Testis (tissue), 3 donors: Measurements from ENCODE around the gene TMEM14B. TPM values are rescaled to one million over a fixed set of nuclear protein-coding genes. Genes with fewer than 3 reads are reported as not detected.

ENCODE experiments used
- DNase-seq: peaks from one replicate; pipeline ENCODE4 v3.0.0-alpha.2; 2019
- H3K27ac ChIP-seq, 2 donors: fragments of 200-600 bp; sonication (generic); one replicate each; pipeline ENCODE4 v1.5.1; 2019
- H3K27me3 ChIP-seq: fragments of 200-600 bp; sonication (generic); one replicate; pipeline ENCODE4 v1.5.1; 2019
- H3K36me3 ChIP-seq: fragments of 200-600 bp; sonication (generic); one replicate; pipeline ENCODE4 v1.5.1; 2017; ENCODE audit warnings: low read depth; ENCODE audit errors: missing control alignments
- H3K4me1 ChIP-seq: fragments of 200-600 bp; sonication (generic); one replicate; pipeline ENCODE4 v1.5.1; 2019
- H3K4me3 ChIP-seq, 2 donors: fragments of 200-600 bp; sonication (generic); one replicate each; pipeline ENCODE4 v1.5.1; 2017 to 2019
- H3K9me3 ChIP-seq: fragments of 200-600 bp; sonication (generic); one replicate; pipeline ENCODE4 v1.5.1; 2017
- CTCF ChIP-seq, 3 experiments: fragments of 450-650 bp in 2 of 3; fragments of 200-600 bp in 1 of 3; sonication (generic) in 1 of 3; IDR thresholded peaks; one replicate each; pipeline ENCODE4 v1.5.1; 2016 to 2019; ENCODE audit warnings: antibody characterized with exemption in 3 of 3, mild to moderate bottlenecking in 2 of 3, moderate library complexity in 1 of 3
- POLR2A ChIP-seq: fragments of 450-650 bp; IDR thresholded peaks from one replicate; pipeline ENCODE4 v1.6.1; 2017; ENCODE audit warnings: antibody characterized with exemption, mild to moderate bottlenecking, moderate library complexity
- WGBS, 2 donors: methylation state at CpG; one replicate each; pipeline ENCODE4 v1.1.5; 2018; 5-methylcytosine and 5-hydroxymethylcytosine counted together
- intact Hi-C: fragments of 100-400 bp; cut with DNase I; formaldehyde crosslinking; loops from one replicate; pipeline ENCODE4 v1.15.1; 2023; ENCODE audit warnings: low total_unique reads
- polyA plus RNA-seq: library from polyadenylated mRNA; stranded (reverse); fragments of 350-450 nt; fragmentation: Illumina TruSeq; extraction: RNeasy Lipid Tissue Mini Kit (QIAGEN cat#74804); gene quantifications from one replicate; pipeline ENCODE4 v1.2.3, GENCODE V29; 2014; ENCODE audit warnings: low read depth, low replicate concordance; ENCODE audit not compliant: insufficient read depth
- total RNA-seq, 2 donors: library from RNA; depleted of rRNA; stranded (reverse); fragments of >200 nt; gene quantifications; one replicate each; pipeline ENCODE4 v1.2.3, GENCODE V29; 2016

The TMEM14B gene
- total and polyA plus RNA-seq, 3 donors from 2014 or later = 63.8 to 106 (median 91.7) TPM

- intact Hi-C loops = no loop called here
- 90 to 98% methylated on average over 3 of the region's 3 CpGs for WGBS, 2 donors
Observed at GRCh38 chr6:10793035-10793434, 45.4 kb downstream of the TMEM14B start.

GRCh38 chr6:10793695-10794094 is 46.1 kb downstream of the TMEM14B start:
- H3K36me3 ChIP-seq = no peaks in the 10 kb centered on the region
- WGBS, 2 donors = 91 to 95% methylated on average over 6 of the region's 6 CpGs
- no peaks in the 10 kb centered on the region for H3K4me1 ChIP-seq
- TF ChIP-seq CTCF (IDR thresholded peaks at IDR 0.05) (no peak), POLR2A (no peak)
- intact Hi-C loops = no loop called here
- H3K9me3 ChIP-seq = no peaks in the 10 kb centered on the region
- DNase-seq = no peak
- H3K27me3 ChIP-seq = no peaks in the 10 kb centered on the region
- no peak overlapping the region for H3K27ac ChIP-seq
- no peak overlapping the region for H3K4me3 ChIP-seq

More at GRCh38 chr6:10793035-10793434, 45.4 kb downstream of the TMEM14B start:
- DNase-seq = no peak
- Histone ChIP-seq H3K4me1 (no peaks in the 10 kb centered on the region), H3K27ac (no peak overlapping the region), H3K4me3 (no peak overlapping the region), H3K9me3 (no peaks in the 10 kb centered on the region), H3K36me3 (no peaks in the 10 kb centered on the region), H3K27me3 (no peaks in the 10 kb centered on the region)
- TF ChIP-seq POLR2A (no peak), CTCF (IDR thresholded peaks at IDR 0.05) (no peak)

GRCh38 chr6:10794239-10794638 is 46.6 kb downstream of the TMEM14B start:
- 53 to 76% methylated on average over 3 of the region's 3 CpGs for WGBS, 2 donors
- Histone ChIP-seq H3K27ac (no peak overlapping the region), H3K9me3 (no peaks in the 10 kb centered on the region), H3K4me3 (no peak overlapping the region), H3K36me3 (no peaks in the 10 kb centered on the region), H3K27me3 (no peaks in the 10 kb centered on the region), H3K4me1 (no peaks in the 10 kb centered on the region)
- intact Hi-C loops = no loop called here
- no peak for TF ChIP-seq POLR2A
- no peak for TF ChIP-seq CTCF (IDR thresholded peaks at IDR 0.05)
- DNase-seq = no peak

GRCh38 chr6:10800810-10801209 is 53.2 kb downstream of the TMEM14B start:
- no peaks in the 10 kb centered on the region for H3K27me3 ChIP-seq
- WGBS, 2 donors = 89 to 93% methylated on average over 3 of the region's 3 CpGs
- no peak for DNase-seq
- no peak overlapping the region for H3K4me3 ChIP-seq
- H3K27ac ChIP-seq = no peak overlapping the region
- intact Hi-C loops = no loop called here
- no peaks in the 10 kb centered on the region for H3K4me1 ChIP-seq
- TF ChIP-seq CTCF (IDR thresholded peaks at IDR 0.05) (no peak), POLR2A (no peak)
- no peaks in the 10 kb centered on the region for H3K36me3 ChIP-seq
- H3K9me3 ChIP-seq = no peaks in the 10 kb centered on the region

- intact Hi-C loops = no loop called here
- Histone ChIP-seq H3K27me3 (no peaks in the 10 kb centered on the region), H3K4me3 (no peak overlapping the region), H3K9me3 (no peaks in the 10 kb centered on the region), H3K27ac (no peak overlapping the region), H3K36me3 (no peaks in the 10 kb centered on the region), H3K4me1 (no peaks in the 10 kb centered on the region)
- peak; percentile 66 for DNase-seq
- TF ChIP-seq POLR2A (no peak), CTCF (IDR thresholded peaks at IDR 0.05) (peak; percentile 74 to 94 (median 81))
- 42 to 53% methylated on average over 2 of the region's 2 CpGs for WGBS, 2 donors
Observed at GRCh38 chr6:10801224-10801848, 53.7 kb downstream of the TMEM14B start.
